B cell (primary cell): ENCODE measurements around the gene CAND2. TPM values are rescaled to one million over a fixed set of nuclear protein-coding genes. Genes with fewer than 3 reads are reported as not detected.
A peak's percentile ranks its signal among the peaks of the same experiment; 100 is the strongest.
"Not testable (repeated sequence)": the region's sequence is repeated elsewhere in the genome, so short reads cannot be mapped to it uniquely, and the experiment has no call there.

ENCODE experiments used
- ATAC-seq: fragments of 200-7000 bp; cut with Tn5 transposase; one replicate; pipeline ENCODE4 v1.10.0; 2021; ENCODE audit warnings: low read depth, mild to moderate bottlenecking, moderate number of reproducible peaks, moderate library complexity
- CTCF ChIA-PET: fragments of 350-600 bp; sonication (Branson Sonifier 250); formaldehyde crosslinking; loops from one replicate; lab custom pipeline; 2021; ENCODE audit warnings: antibody characterized with exemption, inconsistent platforms; lab: Charles Lee
- POLR2A ChIA-PET: fragments of 350-600 bp; sonication (Branson Sonifier 250); formaldehyde crosslinking; loops from one replicate; lab custom pipeline; 2021; ENCODE audit warnings: antibody characterized with exemption; lab: Charles Lee
- DNase-seq: peaks from one replicate; pipeline ENCODE4 v3.0.0; 2013
- H2AFZ ChIP-seq: 2 replicates; pipeline ENCODE4 v1.6.1; 2012; ENCODE audit warnings: mild to moderate bottlenecking, low read depth, low read length; ENCODE audit not compliant: insufficient read depth, poor library complexity, severe bottlenecking
- H3K27ac ChIP-seq, 2 donors: 1 replicate in 1 of 2; 2 replicates in 1 of 2; pipeline ENCODE4 v1.5.1; 2012 to 2013; ENCODE audit warnings: low read length in 2 of 2, mild to moderate bottlenecking in 2 of 2, moderate library complexity in 1 of 2
- H3K27me3 ChIP-seq, 4 experiments: fragments of 200-600 bp in 1 of 4; sonication (generic) in 1 of 4; replicated peaks in 1 of 4; 1 replicate in 2 of 4; 2 replicates in 2 of 4; pipeline versions ENCODE4 v1.6.1 to v1.7.0; 2013 to 2016; ENCODE audit warnings: low read length in 3 of 4, mild to moderate bottlenecking in 2 of 4, mixed read lengths in 1 of 4, moderate library complexity in 1 of 4; ENCODE audit not compliant: insufficient read depth in 4 of 4, control insufficient read depth in 3 of 4; ENCODE audit errors: control extremely low read depth in 1 of 4
- H3K36me3 ChIP-seq, 2 experiments: replicated peaks in 1 of 2; 1 replicate in 1 of 2; 2 replicates in 1 of 2; pipeline versions ENCODE4 v1.6.1 to v1.7.1; 2013; ENCODE audit warnings: low read length in 1 of 2; ENCODE audit not compliant: insufficient read depth in 2 of 2, control insufficient read depth in 1 of 2; ENCODE audit errors: control extremely low read depth in 1 of 2, extremely low read depth in 1 of 2
- H3K4me1 ChIP-seq, 2 donors: fragments of 200-600 bp in 1 of 2; sonication (generic) in 1 of 2; 1 replicate in 1 of 2; 2 replicates in 1 of 2; pipeline versions ENCODE4 v1.5.1 to v1.6.1; 2013 to 2017; ENCODE audit warnings: low read length in 2 of 2; ENCODE audit not compliant: control insufficient read depth in 2 of 2, insufficient read depth in 2 of 2
- H3K4me2 ChIP-seq: replicated peaks from 2 replicates; pipeline ENCODE3; 2012; ENCODE audit warnings: mild to moderate bottlenecking, low read depth, low read length; ENCODE audit not compliant: poor library complexity, severe bottlenecking
- H3K4me3 ChIP-seq, 5 experiments: fragments of 200-600 bp in 1 of 5; sonication (generic) in 1 of 5; 1 replicate in 3 of 5; 2 replicates in 2 of 5; pipeline versions ENCODE4 v1.5.1 to v1.7.0; 2011 to 2016; ENCODE audit warnings: low read length in 4 of 5, mild to moderate bottlenecking in 4 of 5, low read depth in 2 of 5, control low read depth in 1 of 5, moderate library complexity in 1 of 5; ENCODE audit not compliant: insufficient read depth in 1 of 5; ENCODE audit errors: control extremely low read depth in 1 of 5, extremely low read depth in 1 of 5
- H3K79me2 ChIP-seq: fragments of 200-600 bp; sonication (generic); one replicate; pipeline ENCODE4 v1.6.0; 2016; ENCODE audit warnings: low read length; ENCODE audit not compliant: control insufficient read depth, insufficient read depth
- H3K9ac ChIP-seq: fragments of 200-600 bp; sonication (generic); 2 replicates; pipeline ENCODE4 v1.6.1; 2017; ENCODE audit warnings: mild to moderate bottlenecking, low read length, moderate library complexity
- H3K9me3 ChIP-seq, 3 donors: one replicate each; pipeline versions ENCODE4 v1.6.1 to v1.7.1; 2013; ENCODE audit warnings: low read length in 2 of 3; ENCODE audit not compliant: control insufficient read depth in 2 of 3, insufficient read depth in 1 of 3; ENCODE audit errors: control extremely low read depth in 1 of 3
- H4K20me1 ChIP-seq: 2 replicates; pipeline ENCODE4 v1.6.0; 2012; ENCODE audit warnings: mild to moderate bottlenecking, low read length; ENCODE audit not compliant: insufficient read depth, control insufficient read depth, poor library complexity, severe bottlenecking
- H3K27ac Mint-ChIP-seq: one replicate; pipeline ENCODE4 v1.8.0; 2021; ENCODE audit warnings: mixed read lengths
- H3K27me3 Mint-ChIP-seq: one replicate; pipeline ENCODE4 v1.8.0; 2021; ENCODE audit warnings: mixed read lengths
- H3K4me1 Mint-ChIP-seq: one replicate; pipeline ENCODE4 v1.8.0; 2021; ENCODE audit warnings: mixed read lengths
- H3K4me3 Mint-ChIP-seq: one replicate; pipeline ENCODE4 v1.8.0; 2021; ENCODE audit warnings: mixed read lengths
- H3K9me3 Mint-ChIP-seq: one replicate; pipeline ENCODE4 v1.8.0; 2022; ENCODE audit warnings: mixed read lengths; ENCODE audit not compliant: insufficient read depth
- CTCF ChIP-seq: fragments of 200-600 bp; IDR thresholded peaks from one replicate; pipeline ENCODE4 v1.8.0; 2022; ENCODE audit warnings: antibody characterized with exemption, mild to moderate bottlenecking
- EZH2 ChIP-seq: IDR thresholded peaks from 2 replicates; pipeline ENCODE4 v1.6.1; 2012; ENCODE audit warnings: borderline replicate concordance, low read depth, mild to moderate bottlenecking, moderate library complexity, low read length; ENCODE audit not compliant: insufficient read depth, poor library complexity, severe bottlenecking
- whole genome bisulfite sequencing: methylation state at CpG from one replicate; pipeline ENCODE4 v1.1.5; 2013; ENCODE audit warnings: missing lambda C conversion rate; ENCODE audit not compliant: insufficient coverage; 5-methylcytosine and 5-hydroxymethylcytosine counted together
- intact Hi-C: fragments of 100-400 bp; cut with micrococcal nuclease; formaldehyde crosslinking; loops from one replicate; pipeline ENCODE4 v1.10.0; 2022
- polyA plus RNA-seq: library from polyadenylated mRNA; depleted of rRNA; stranded (reverse); fragments of >200 nt; gene quantifications from 2 replicates; pipeline ENCODE4 v1.2.3, GENCODE V29; 2012
- total RNA-seq, 2 donors: library from RNA; stranded (reverse); fragments of 120-200 nt in 1 of 2; gene quantifications; 1 replicate in 1 of 2; 2 replicates in 1 of 2; pipeline versions ENCODE4 v1.2.3 to v1.2.4, GENCODE V29; 2013 to 2022

The CAND2 gene
- total and polyA plus RNA-seq, 2 donors (not counting 1 experiment from before 2014, with no cell fraction given): 0.34 to 1.9 TPM

- Histone ChIP-seq H3K27ac (peak overlapping the region; percentile 96 to 97), H3K9ac (peak overlapping the region; percentile 92), H4K20me1 (peaks cover 47% of the 10 kb centered on the region), H3K4me3 (peak overlapping the region; percentile 83 to 99 (median 90)), H3K4me2 (peak overlapping the region; percentile 78), H3K36me3 (peaks cover 13 to 50% of the 10 kb centered on the region in 2 experiments), H3K4me1 (peaks cover 14 to 30% of the 10 kb centered on the region in 2 donors)
- POLR2A ChIA-PET, ATAC-seq, H2AFZ ChIP-seq, intact Hi-C loops, H3K27me3 Mint-ChIP-seq, H3K9me3 Mint-ChIP-seq, H3K27me3 ChIP-seq, H3K79me2 ChIP-seq, DNase-seq, H3K9me3 ChIP-seq: not testable (repeated sequence)
- 64% methylated on average over 10 of the region's 10 CpGs for WGBS
- Mint-ChIP-seq H3K4me1 (peaks cover 45% of the 10 kb centered on the region), H3K4me3 (peak overlapping the region; percentile 99), H3K27ac (peak overlapping the region; percentile 99)
- CTCF ChIA-PET: interaction anchor here (1.9 to 2.9 kb wide), 4 partner anchors 8 to 135 kb away, joined by 13 to 26 read pairs (median 18); no protein-coding TSS in a partner anchor
Observed at GRCh38 chr3:12840148-12840547, 43.7 kb downstream of the CAND2 start.

- TF ChIP-seq CTCF: no peak
- no peak for TF ChIP-seq EZH2
- Mint-ChIP-seq H3K27ac (peak overlapping the region; percentile 99), H3K4me3 (peak overlapping the region; percentile 99), H3K9me3 (no peaks in the 10 kb centered on the region), H3K27me3 (no peaks in the 10 kb centered on the region), H3K4me1 (peaks cover 45% of the 10 kb centered on the region)
- POLR2A ChIA-PET: interaction anchor here (0.9 to 1.5 kb wide), 2 partner anchors 10 to 177 kb away, joined by 4 to 6 read pairs; partner anchors contain the start of gene RAF1
- Histone ChIP-seq H3K4me3 (peak overlapping the region; percentile 83 to 99 (median 90)), H3K9ac (peak overlapping the region; percentile 92), H3K36me3 (peaks cover 13 to 45% of the 10 kb centered on the region in 2 experiments), H3K9me3 (no peaks in the 10 kb centered on the region), H3K27ac (peak overlapping the region; percentile 96 to 97), H3K79me2 (no peaks in the 10 kb centered on the region), H2AFZ (peak overlapping the region; percentile 89), H4K20me1 (peaks cover 42% of the 10 kb centered on the region), H3K4me2 (peak overlapping the region; percentile 78), H3K4me1 (peaks cover 14 to 30% of the 10 kb centered on the region in 2 donors), H3K27me3 (no peaks in the 10 kb centered on the region)
- WGBS: 8% methylated on average over 17 of the region's 18 CpGs
- peak; percentile 31 for ATAC-seq
- DNase-seq: no peak
- CTCF ChIA-PET: interaction anchor here (0.6 to 2.9 kb wide), 11 partner anchors 8 to 442 kb away, joined by 3 to 26 read pairs (median 3); no protein-coding TSS in a partner anchor
- intact Hi-C loops: loop anchor here (1.0 kb wide), 8 partner anchors 28 to 640 kb away; partner anchors contain the start of genes HDAC11, MKRN2 and RAF1
Observed at GRCh38 chr3:12840591-12841148, 44.2 kb downstream of the CAND2 start.
